GM10248 (cell line): ENCODE measurements around the gene RAD51B.

Experiments
- CTCF ChIA-PET: fragments of 300-600 bp; sonication (Branson Sonifier 250); formaldehyde crosslinking; extraction: SDS; loops from one replicate; lab custom pipeline; 2021; ENCODE audit warnings: antibody characterized with exemption; lab: Yijun Ruan, JAX
- POLR2A ChIA-PET: fragments of 350-650 bp; sonication (Branson Sonifier 250); formaldehyde crosslinking; extraction: SDS; loops from one replicate; lab custom pipeline; 2020; ENCODE audit warnings: antibody characterized with exemption; lab: Yijun Ruan, JAX
- DNase-seq: peaks from one replicate; pipeline ENCODE4 v3.0.0; 2012; ENCODE audit errors: extremely low spot score
- TF ChIP-seq, protein P1 (sequence below): IDR thresholded peaks from 2 replicates; pipeline ENCODE4 v1.5.1; 2012; ENCODE audit warnings: mild to moderate bottlenecking, low read depth; ENCODE audit errors: extremely low read depth, missing control alignments, control extremely low read depth

Gene RAD51B

GRCh38 chr14:68704736-68705720 is 885.4 kb downstream of the RAD51B start:
- ChIA-PET CTCF (no interaction called here), POLR2A (no interaction called here)
- TF ChIP-seq, protein P1, sequence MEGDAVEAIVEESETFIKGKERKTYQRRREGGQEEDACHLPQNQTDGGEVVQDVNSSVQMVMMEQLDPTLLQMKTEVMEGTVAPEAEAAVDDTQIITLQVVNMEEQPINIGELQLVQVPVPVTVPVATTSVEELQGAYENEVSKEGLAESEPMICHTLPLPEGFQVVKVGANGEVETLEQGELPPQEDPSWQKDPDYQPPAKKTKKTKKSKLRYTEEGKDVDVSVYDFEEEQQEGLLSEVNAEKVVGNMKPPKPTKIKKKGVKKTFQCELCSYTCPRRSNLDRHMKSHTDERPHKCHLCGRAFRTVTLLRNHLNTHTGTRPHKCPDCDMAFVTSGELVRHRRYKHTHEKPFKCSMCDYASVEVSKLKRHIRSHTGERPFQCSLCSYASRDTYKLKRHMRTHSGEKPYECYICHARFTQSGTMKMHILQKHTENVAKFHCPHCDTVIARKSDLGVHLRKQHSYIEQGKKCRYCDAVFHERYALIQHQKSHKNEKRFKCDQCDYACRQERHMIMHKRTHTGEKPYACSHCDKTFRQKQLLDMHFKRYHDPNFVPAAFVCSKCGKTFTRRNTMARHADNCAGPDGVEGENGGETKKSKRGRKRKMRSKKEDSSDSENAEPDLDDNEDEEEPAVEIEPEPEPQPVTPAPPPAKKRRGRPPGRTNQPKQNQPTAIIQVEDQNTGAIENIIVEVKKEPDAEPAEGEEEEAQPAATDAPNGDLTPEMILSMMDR: no peak
- no peak for DNase-seq

DNA sequence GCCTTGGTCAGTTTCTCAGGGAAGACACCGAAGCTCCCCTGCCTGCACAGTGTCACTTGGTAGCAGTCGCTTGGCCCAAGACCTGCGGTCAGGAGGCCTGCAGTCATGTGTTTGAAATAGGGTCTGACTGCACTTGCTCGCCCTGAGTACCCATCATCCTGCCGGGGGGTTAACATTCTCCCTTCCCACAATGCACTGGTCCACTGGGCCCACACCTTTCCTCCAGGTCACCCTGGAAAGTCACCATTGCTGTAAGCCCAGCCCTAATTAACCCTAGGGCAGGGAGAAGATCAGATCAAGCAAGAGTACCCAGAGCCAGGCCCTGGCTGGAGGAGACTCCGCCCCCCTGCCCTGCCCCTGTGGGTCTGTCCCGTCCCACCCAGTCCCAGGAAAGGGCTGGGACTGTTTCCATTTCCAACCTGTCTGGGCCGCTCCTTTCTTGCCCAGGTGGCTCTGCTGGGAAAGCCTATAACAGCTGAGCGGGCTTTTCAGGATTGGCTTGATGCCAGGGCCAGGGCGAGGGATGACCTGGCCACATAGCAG is 886.2 kb downstream of the RAD51B start:
- POLR2A ChIA-PET: no interaction called here
- TF ChIP-seq, protein P1: no peak
- no peak for DNase-seq
- CTCF ChIA-PET: no interaction called here

GRCh38 chr14:68707482-68707881 is 887.9 kb downstream of the RAD51B start:
- CTCF ChIA-PET: interaction anchor here (1.8 kb wide), 1 partner anchor 24 kb away, joined by 6 read pairs; no protein-coding TSS in a partner anchor
- no peak for DNase-seq
- TF ChIP-seq, protein P1: no peak
- POLR2A ChIA-PET: no interaction called here

DNA sequence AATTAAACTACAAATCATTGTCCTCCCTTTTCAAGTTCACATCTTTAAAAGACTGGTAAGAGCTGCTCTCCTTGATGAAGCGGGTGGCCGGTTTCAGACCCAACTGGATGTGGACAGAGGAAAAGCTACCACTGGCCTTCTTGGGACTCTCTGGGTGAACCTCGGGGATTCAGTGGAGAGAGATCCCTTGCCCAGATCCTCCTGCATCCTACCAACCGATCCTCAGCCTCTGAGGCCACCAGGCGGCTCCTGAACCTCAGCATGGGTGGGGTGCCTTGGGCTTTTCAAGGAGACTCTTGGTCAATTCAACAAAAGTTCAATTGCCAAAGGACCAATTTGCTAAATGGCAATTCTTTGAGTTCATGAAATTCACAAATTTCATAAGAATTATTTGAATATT is 888.8 kb downstream of the RAD51B start:
- no peak for DNase-seq
- CTCF ChIA-PET: interaction anchor here (1.1 to 1.8 kb wide), 2 partner anchors 12 to 24 kb away, joined by 3 to 6 read pairs; no protein-coding TSS in a partner anchor
- TF ChIP-seq, protein P1: no peak
- POLR2A ChIA-PET: no interaction called here

DNA sequence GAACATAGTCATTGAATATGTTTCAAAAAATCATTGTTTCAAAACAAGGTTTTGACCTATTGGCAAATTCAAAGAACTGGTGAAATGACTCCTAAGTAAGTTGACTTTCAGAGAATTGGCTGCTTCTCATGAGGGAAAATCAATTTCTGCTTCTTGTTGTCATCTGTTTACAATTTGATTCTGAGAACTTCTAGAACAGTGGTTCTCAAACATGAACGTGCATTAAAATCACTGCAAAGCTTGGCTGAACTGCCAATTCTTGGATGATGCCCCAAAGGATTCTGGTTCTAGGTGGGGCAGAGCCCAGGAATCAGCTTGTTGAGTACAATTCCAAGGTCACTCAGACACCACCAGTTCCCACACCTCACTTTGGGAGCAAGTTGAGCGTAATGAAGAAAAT is 889.4 kb downstream of the RAD51B start:
- ChIA-PET CTCF (interaction anchor here (1.1 kb wide), 1 partner anchor 11 kb away, joined by 3 read pairs; no protein-coding TSS in a partner anchor), POLR2A (no interaction called here)
- TF ChIP-seq, protein P1: no peak
- DNase-seq: no peak

DNA sequence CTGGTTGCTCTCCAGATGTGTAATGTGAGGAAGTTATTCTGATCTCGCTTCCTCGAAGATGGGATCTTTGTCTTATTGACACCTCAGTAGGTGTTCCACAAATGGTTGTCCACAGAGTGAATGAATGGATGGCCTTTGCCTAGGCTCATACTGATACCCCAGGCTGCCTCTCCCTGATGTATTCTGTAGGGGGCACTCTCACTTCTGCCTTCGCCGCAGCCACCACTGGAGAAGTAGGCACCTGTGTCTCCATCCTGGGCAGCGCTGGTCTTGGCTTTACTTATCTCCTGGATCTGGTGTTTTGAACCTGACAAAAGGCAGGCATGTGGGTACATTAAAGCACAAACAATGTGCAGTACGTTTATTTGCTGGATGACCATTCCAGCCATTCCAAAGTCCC is 891.2 kb downstream of the RAD51B start:
- ChIA-PET CTCF (interaction anchor here (0.9 to 1.6 kb wide), 4 partner anchors 9 to 26 kb away, joined by 3 to 4 read pairs (median 3); no protein-coding TSS in a partner anchor), POLR2A (no interaction called here)
- DNase-seq: no peak
- TF ChIP-seq, protein P1: no peak
